ENCODE results near the gene MYOZ3. TPM values are rescaled to one million over a fixed set of nuclear protein-coding genes. Genes with fewer than 3 reads are reported as not detected.

The MYOZ3 gene
- polyA plus RNA-seq, 4 donors = 0.27 to 1.5 (median 0.38) TPM

- Histone ChIP-seq H3K9me3 (ENCODE audit: control insufficient read depth in 2 of 2, insufficient read depth in 1 of 2, low read depth in 1 of 2, low read length in 1 of 2) (no peaks in the 10 kb centered on the region), H3K27ac (ENCODE audit: low read depth in 1 of 3, low read length in 2 of 3) (peak overlapping the region in 1 of 3 donors; percentile 91), H3K27me3 (ENCODE audit: control insufficient read depth in 3 of 3, insufficient read depth in 3 of 3, low read length in 3 of 3) (no peaks in the 10 kb centered on the region), H3K4me1 (ENCODE audit: control insufficient read depth in 3 of 3, insufficient read depth in 2 of 3, low read depth in 1 of 3, low read length in 2 of 3) (peaks cover 3 to 60% (median 19%) of the 10 kb centered on the region in 3 donors), H3K4me3 (ENCODE audit: low read depth in 1 of 3, low read length in 3 of 3) (no peak overlapping the region), H3K36me3 (ENCODE audit: control insufficient read depth in 3 of 3, insufficient read depth in 2 of 3, low read depth in 1 of 3, low read length in 3 of 3) (peaks cover 0 to 59% (median 0%) of the 10 kb centered on the region in 3 donors)
- DNase-seq (no peak), FAIRE-seq (no peak)
- 86 to 95% (median 88%) methylated on average over 12 of the region's 12 CpGs for WGBS, 3 donors
Measured at GRCh38 chr5:150642991-150643710, 17.9 kb upstream of the MYOZ3 start.

GRCh38 chr5:150644058-150644457, 17.0 kb upstream of the MYOZ3 start:
- 69 to 77% (median 76%) methylated on average over 5 of the region's 5 CpGs for WGBS, 3 donors
- no peak overlapping the region for H3K27ac ChIP-seq (ENCODE audit: low read depth in 1 of 3, low read length in 2 of 3)
- H3K36me3 ChIP-seq (ENCODE audit: control insufficient read depth in 3 of 3, insufficient read depth in 2 of 3, low read depth in 1 of 3, low read length in 3 of 3) = peaks cover 0 to 66% (median 3%) of the 10 kb centered on the region in 3 donors
- no peaks in the 10 kb centered on the region for H3K27me3 ChIP-seq (ENCODE audit: control insufficient read depth in 3 of 3, insufficient read depth in 3 of 3, low read length in 3 of 3)
- DNase-seq = no peak
- H3K9me3 ChIP-seq (ENCODE audit: control insufficient read depth in 2 of 2, insufficient read depth in 1 of 2, low read depth in 1 of 2, low read length in 1 of 2) = no peaks in the 10 kb centered on the region
- H3K4me3 ChIP-seq (ENCODE audit: low read depth in 1 of 3, low read length in 3 of 3) = no peak overlapping the region
- FAIRE-seq = no peak
- peaks cover 3 to 51% (median 19%) of the 10 kb centered on the region in 3 donors for H3K4me1 ChIP-seq (ENCODE audit: control insufficient read depth in 3 of 3, insufficient read depth in 2 of 3, low read depth in 1 of 3, low read length in 2 of 3)

GRCh38 chr5:150644514-150644913, 16.5 kb upstream of the MYOZ3 start:
- DNase-seq = no peak
- H3K27ac ChIP-seq (ENCODE audit: low read depth in 1 of 3, low read length in 2 of 3) = peak overlapping the region in 1 of 3 donors; percentile 7
- WGBS, 3 donors = 45 to 51% (median 48%) methylated on average over 2 of the region's 2 CpGs

GRCh38 chr5:150645070-150645700, 15.9 kb upstream of the MYOZ3 start:
- FAIRE-seq = no peak
- no peak for DNase-seq
- Histone ChIP-seq H3K4me3 (ENCODE audit: low read depth in 1 of 3, low read length in 3 of 3) (no peak overlapping the region), H3K27ac (ENCODE audit: low read depth in 1 of 3, low read length in 2 of 3) (peak overlapping the region in 1 of 3 donors; percentile 24), H3K9me3 (ENCODE audit: control insufficient read depth in 2 of 2, insufficient read depth in 1 of 2, low read depth in 1 of 2, low read length in 1 of 2) (no peaks in the 10 kb centered on the region), H3K4me1 (ENCODE audit: control insufficient read depth in 3 of 3, insufficient read depth in 2 of 3, low read depth in 1 of 3, low read length in 2 of 3) (peaks cover 3 to 40% (median 19%) of the 10 kb centered on the region in 3 donors), H3K27me3 (ENCODE audit: control insufficient read depth in 3 of 3, insufficient read depth in 3 of 3, low read length in 3 of 3) (no peaks in the 10 kb centered on the region), H3K36me3 (ENCODE audit: control insufficient read depth in 3 of 3, insufficient read depth in 2 of 3, low read depth in 1 of 3, low read length in 3 of 3) (peaks cover 0 to 71% (median 5%) of the 10 kb centered on the region in 3 donors)
- 71 to 80% (median 76%) methylated on average over 4 of the region's 4 CpGs for WGBS, 3 donors

More at GRCh38 chr5:150644514-150644913, 16.5 kb upstream of the MYOZ3 start:
- Histone ChIP-seq H3K27me3 (ENCODE audit: control insufficient read depth in 3 of 3, insufficient read depth in 3 of 3, low read length in 3 of 3) (no peaks in the 10 kb centered on the region), H3K4me3 (ENCODE audit: low read depth in 1 of 3, low read length in 3 of 3) (no peak overlapping the region), H3K9me3 (ENCODE audit: control insufficient read depth in 2 of 2, insufficient read depth in 1 of 2, low read depth in 1 of 2, low read length in 1 of 2) (no peaks in the 10 kb centered on the region), H3K4me1 (ENCODE audit: control insufficient read depth in 3 of 3, insufficient read depth in 2 of 3, low read depth in 1 of 3, low read length in 2 of 3) (peaks cover 3 to 46% (median 19%) of the 10 kb centered on the region in 3 donors), H3K36me3 (ENCODE audit: control insufficient read depth in 3 of 3, insufficient read depth in 2 of 3, low read depth in 1 of 3, low read length in 3 of 3) (peaks cover 0 to 70% (median 5%) of the 10 kb centered on the region in 3 donors)
- FAIRE-seq = no peak

- no peaks in the 10 kb centered on the region for H3K27me3 ChIP-seq (ENCODE audit: control insufficient read depth in 3 of 3, insufficient read depth in 3 of 3, low read length in 3 of 3)
- 69 to 80% (median 75%) methylated on average over 24 to 25 of the region's 25 CpGs for WGBS, 3 donors
- peaks cover 0 to 17% (median 2%) of the 10 kb centered on the region in 3 donors for H3K4me1 ChIP-seq (ENCODE audit: control insufficient read depth in 3 of 3, insufficient read depth in 2 of 3, low read depth in 1 of 3, low read length in 2 of 3)
- peak overlapping the region in 1 of 3 donors; percentile 1 for H3K27ac ChIP-seq (ENCODE audit: low read depth in 1 of 3, low read length in 2 of 3)
- H3K36me3 ChIP-seq (ENCODE audit: control insufficient read depth in 3 of 3, insufficient read depth in 2 of 3, low read depth in 1 of 3, low read length in 3 of 3) = peaks cover 0 to 75% (median 5%) of the 10 kb centered on the region in 3 donors
- FAIRE-seq (no peak), DNase-seq (no peak)
- H3K9me3 ChIP-seq (ENCODE audit: control insufficient read depth in 2 of 2, insufficient read depth in 1 of 2, low read depth in 1 of 2, low read length in 1 of 2) = no peaks in the 10 kb centered on the region
- no peak overlapping the region for H3K4me3 ChIP-seq (ENCODE audit: low read depth in 1 of 3, low read length in 3 of 3)
Measured at GRCh38 chr5:150647275-150648251, 13.5 kb upstream of the MYOZ3 start.

GRCh38 chr5:150648294-150649107, 12.6 kb upstream of the MYOZ3 start:
- H3K4me3 ChIP-seq (ENCODE audit: low read depth in 1 of 3, low read length in 3 of 3) = no peak overlapping the region
- FAIRE-seq = no peak
- DNase-seq = no peak
- no peaks in the 10 kb centered on the region for H3K27me3 ChIP-seq (ENCODE audit: control insufficient read depth in 3 of 3, insufficient read depth in 3 of 3, low read length in 3 of 3)
- H3K36me3 ChIP-seq (ENCODE audit: control insufficient read depth in 3 of 3, insufficient read depth in 2 of 3, low read depth in 1 of 3, low read length in 3 of 3) = peaks cover 0 to 79% (median 5%) of the 10 kb centered on the region in 3 donors
- H3K4me1 ChIP-seq (ENCODE audit: control insufficient read depth in 3 of 3, insufficient read depth in 2 of 3, low read depth in 1 of 3, low read length in 2 of 3) = peaks cover 0 to 14% (median 0%) of the 10 kb centered on the region in 3 donors
- no peak overlapping the region for H3K27ac ChIP-seq (ENCODE audit: low read depth in 1 of 3, low read length in 2 of 3)
- WGBS, 3 donors = 86 to 93% (median 90%) methylated on average over 16 of the region's 16 CpGs
- H3K9me3 ChIP-seq (ENCODE audit: control insufficient read depth in 2 of 2, insufficient read depth in 1 of 2, low read depth in 1 of 2, low read length in 1 of 2) = no peaks in the 10 kb centered on the region

GRCh38 chr5:150649108-150650020, 11.7 kb upstream of the MYOZ3 start:
- peaks cover 0 to 11% (median 0%) of the 10 kb centered on the region in 3 donors for H3K4me1 ChIP-seq (ENCODE audit: control insufficient read depth in 3 of 3, insufficient read depth in 2 of 3, low read depth in 1 of 3, low read length in 2 of 3)
- no peaks in the 10 kb centered on the region for H3K9me3 ChIP-seq (ENCODE audit: control insufficient read depth in 2 of 2, insufficient read depth in 1 of 2, low read depth in 1 of 2, low read length in 1 of 2)
- peaks cover 0 to 77% (median 5%) of the 10 kb centered on the region in 3 donors for H3K36me3 ChIP-seq (ENCODE audit: control insufficient read depth in 3 of 3, insufficient read depth in 2 of 3, low read depth in 1 of 3, low read length in 3 of 3)
- WGBS, 3 donors = 91 to 94% (median 93%) methylated on average over 44 to 46 of the region's 46 CpGs
- FAIRE-seq (no peak), DNase-seq (no peak)
- H3K27ac ChIP-seq (ENCODE audit: low read depth in 1 of 3, low read length in 2 of 3) = no peak overlapping the region
- no peaks in the 10 kb centered on the region for H3K27me3 ChIP-seq (ENCODE audit: control insufficient read depth in 3 of 3, insufficient read depth in 3 of 3, low read length in 3 of 3)
- H3K4me3 ChIP-seq (ENCODE audit: low read depth in 1 of 3, low read length in 3 of 3) = no peak overlapping the region
